Gastrocnemius medialis (tissue), 4 donors: Measurements from ENCODE around the gene HMCN2.

ENCODE experiments used
- POLR2A ChIP-seq, 2 donors: fragments of 450-650 bp; IDR thresholded peaks; one replicate each; pipeline ENCODE4 v1.6.1; 2017; ENCODE audit warnings: antibody characterized with exemption in 2 of 2, mild to moderate bottlenecking in 2 of 2, moderate library complexity in 2 of 2
- TF ChIP-seq, protein P1 (sequence below), 5 experiments: fragments of 450-650 bp in 3 of 5; fragments of 200-600 bp in 2 of 5; sonication (generic) in 2 of 5; IDR thresholded peaks in 4 of 5; conservative IDR thresholded peaks in 1 of 5; 1 replicate in 4 of 5; 2 replicates in 1 of 5; pipeline ENCODE4 v1.5.1; 2016 to 2019; ENCODE audit warnings: antibody characterized with exemption in 5 of 5, mild to moderate bottlenecking in 3 of 5, moderate library complexity in 3 of 5

DNA sequence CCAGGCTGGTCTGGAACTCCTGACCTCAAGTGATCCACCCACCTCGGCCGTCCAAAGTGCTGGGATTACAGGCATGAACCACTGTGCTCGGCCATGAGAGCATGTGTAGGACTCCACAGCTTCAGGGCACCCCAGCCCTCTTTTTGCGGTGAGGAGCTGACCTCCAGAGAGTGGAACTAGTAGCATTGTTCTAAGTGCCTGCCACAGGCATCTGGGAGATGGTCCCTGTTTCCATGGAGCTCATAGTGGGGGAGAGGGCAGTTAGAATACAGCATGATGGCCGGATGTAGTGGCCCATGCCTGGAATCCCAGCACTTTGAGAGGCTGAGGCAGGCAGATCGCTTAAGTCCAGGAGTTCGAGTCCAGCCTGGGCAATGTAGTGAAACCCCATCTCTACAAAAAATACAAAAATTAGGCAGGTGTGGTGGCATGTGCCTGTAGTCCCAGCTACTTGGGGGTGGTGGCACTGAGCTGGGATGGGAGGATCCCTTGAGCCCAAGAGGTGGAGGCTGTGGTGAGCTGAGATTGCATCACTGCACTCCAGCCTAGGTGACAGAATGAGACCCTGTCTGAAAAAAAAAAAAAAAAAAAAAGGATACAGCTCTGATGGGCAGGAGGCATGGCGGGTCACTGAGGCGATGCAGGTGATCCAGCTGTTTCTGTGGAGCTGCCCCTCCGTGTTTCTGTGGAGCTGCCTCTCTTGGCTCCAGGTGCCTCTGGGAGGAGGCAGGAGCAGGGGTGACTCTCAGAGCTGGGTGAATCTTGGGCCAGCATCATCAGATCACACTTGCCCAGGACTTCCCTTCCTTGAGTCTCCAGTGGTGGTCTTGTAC is 183.4 kb downstream of the HMCN2 start:
- TF ChIP-seq, protein P1, sequence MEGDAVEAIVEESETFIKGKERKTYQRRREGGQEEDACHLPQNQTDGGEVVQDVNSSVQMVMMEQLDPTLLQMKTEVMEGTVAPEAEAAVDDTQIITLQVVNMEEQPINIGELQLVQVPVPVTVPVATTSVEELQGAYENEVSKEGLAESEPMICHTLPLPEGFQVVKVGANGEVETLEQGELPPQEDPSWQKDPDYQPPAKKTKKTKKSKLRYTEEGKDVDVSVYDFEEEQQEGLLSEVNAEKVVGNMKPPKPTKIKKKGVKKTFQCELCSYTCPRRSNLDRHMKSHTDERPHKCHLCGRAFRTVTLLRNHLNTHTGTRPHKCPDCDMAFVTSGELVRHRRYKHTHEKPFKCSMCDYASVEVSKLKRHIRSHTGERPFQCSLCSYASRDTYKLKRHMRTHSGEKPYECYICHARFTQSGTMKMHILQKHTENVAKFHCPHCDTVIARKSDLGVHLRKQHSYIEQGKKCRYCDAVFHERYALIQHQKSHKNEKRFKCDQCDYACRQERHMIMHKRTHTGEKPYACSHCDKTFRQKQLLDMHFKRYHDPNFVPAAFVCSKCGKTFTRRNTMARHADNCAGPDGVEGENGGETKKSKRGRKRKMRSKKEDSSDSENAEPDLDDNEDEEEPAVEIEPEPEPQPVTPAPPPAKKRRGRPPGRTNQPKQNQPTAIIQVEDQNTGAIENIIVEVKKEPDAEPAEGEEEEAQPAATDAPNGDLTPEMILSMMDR (IDR thresholded peaks at IDR 0.05 in 4 of 5, conservative IDR thresholded peaks at IDR 0.05 in 1 of 5), result no peak
- TF ChIP-seq POLR2A (IDR thresholded peaks at IDR 0.05), result no peak
